HT1080 (cell line): ENCODE measurements around the gene FOXE3. TPM values are rescaled to one million over a fixed set of nuclear protein-coding genes. Genes with fewer than 3 reads are reported as not detected.
"Not testable (repeated sequence)": the region's sequence is repeated elsewhere in the genome, so short reads cannot be mapped to it uniquely, and the experiment has no call there.

ENCODE experiments used
- DNase-seq: peaks from one replicate; pipeline ENCODE4 v3.0.0-alpha.2; 2015; ENCODE audit warnings: low read depth
- total RNA-seq: library from RNA; depleted of rRNA; stranded (reverse); fragments of >200 nt; shearing (Covaris generic); gene quantifications from 2 replicates; pipeline ENCODE4 v1.2.3, GENCODE V29; 2014; rRNA removed

FOXE3 gene
- total RNA-seq, 1 experiment from 2014 or later: not detected

GRCh38 chr1:47445823-47446550 lies 29.9 kb downstream of the FOXE3 start:
- DNase-seq: no peak

GRCh38 chr1:47448462-47449222 lies 32.6 kb downstream of the FOXE3 start:
- no peak for DNase-seq

GRCh38 chr1:47449822-47450552 lies 33.9 kb downstream of the FOXE3 start:
- DNase-seq: no peak

GRCh38 chr1:47450606-47451005 lies 34.5 kb downstream of the FOXE3 start:
- DNase-seq: no peak

GRCh38 chr1:47452426-47452825 lies 36.3 kb downstream of the FOXE3 start:
- no peak for DNase-seq

GRCh38 chr1:47453910-47454309 lies 37.8 kb downstream of the FOXE3 start:
- not testable (repeated sequence) for DNase-seq

GRCh38 chr1:47456250-47456649 lies 40.2 kb downstream of the FOXE3 start:
- DNase-seq: no peak

- not testable (repeated sequence) for DNase-seq
Measured at GRCh38 chr1:47457547-47457946, 41.5 kb downstream of the FOXE3 start.

- no peak for DNase-seq
Measured at GRCh38 chr1:47459253-47459788, 43.2 kb downstream of the FOXE3 start.

GRCh38 chr1:47460040-47460439 lies 44.0 kb downstream of the FOXE3 start:
- no peak for DNase-seq

- DNase-seq: no peak
Measured at GRCh38 chr1:47460456-47460855, 44.4 kb downstream of the FOXE3 start.

- DNase-seq: no peak
Measured at GRCh38 chr1:47465605-47466004, 49.5 kb downstream of the FOXE3 start.

Other genes starting within 250 kb of the FOXE3 start
- gene PDZK1IP1, start 226.2 kb upstream of the FOXE3 start, total RNA-seq: not detected in 2 replicates
- 0.03 and 0.10 TPM in 2 replicates for gene TAL1, start 184.1 kb upstream of the FOXE3 start, total RNA-seq
- gene STIL, start 102.1 kb upstream of the FOXE3 start, total RNA-seq: 23.8 and 30.6 TPM in 2 replicates
- gene CMPK1, start 82.5 kb upstream of the FOXE3 start, total RNA-seq: 69.6 and 79.3 TPM in 2 replicates
- gene FOXD2, start 21.8 kb downstream of the FOXE3 start, total RNA-seq: 1.0 and 1.1 TPM in 2 replicates